CD14-positive monocyte (primary cell): ENCODE measurements around the gene MOK. TPM values are rescaled to one million over a fixed set of nuclear protein-coding genes. Genes with fewer than 3 reads are reported as not detected.

Experiments
- DNase-seq, 3 donors: peaks; one replicate each; pipeline ENCODE4 v3.0.0-alpha.2; 2011 to 2022
- H2AFZ ChIP-seq: 2 replicates; pipeline ENCODE4 v1.6.0; 2012; ENCODE audit warnings: mild to moderate bottlenecking, low read depth, low read length, inconsistent platforms; ENCODE audit not compliant: insufficient read depth, poor library complexity, severe bottlenecking
- H3K27ac ChIP-seq, 2 donors: 1 replicate in 1 of 2; 2 replicates in 1 of 2; pipeline ENCODE4 v1.5.1; 2012 to 2013; ENCODE audit warnings: low read length in 2 of 2, control low read depth in 1 of 2, inconsistent platforms in 1 of 2, low read depth in 1 of 2, mild to moderate bottlenecking in 1 of 2
- H3K27me3 ChIP-seq, 2 donors: one replicate each; pipeline versions ENCODE4 v1.6.0 to v1.6.1; 2011 to 2013; ENCODE audit warnings: low read length in 2 of 2; ENCODE audit not compliant: control insufficient read depth in 2 of 2, insufficient read depth in 2 of 2
- H3K36me3 ChIP-seq, 2 donors: replicated peaks in 1 of 2; 1 replicate in 1 of 2; 2 replicates in 1 of 2; pipeline versions ENCODE4 v1.5.1 to v1.6.1; 2012 to 2013; ENCODE audit warnings: low read length in 2 of 2, control low read depth in 1 of 2, inconsistent platforms in 1 of 2, mild to moderate bottlenecking in 1 of 2; ENCODE audit not compliant: insufficient read depth in 2 of 2, control insufficient read depth in 1 of 2
- H3K4me1 ChIP-seq, 2 donors: 1 replicate in 1 of 2; 2 replicates in 1 of 2; pipeline versions ENCODE4 v1.5.1 to v1.6.1; 2012 to 2013; ENCODE audit warnings: low read length in 2 of 2, control low read depth in 1 of 2, inconsistent platforms in 1 of 2, mild to moderate bottlenecking in 1 of 2, moderate library complexity in 1 of 2; ENCODE audit not compliant: insufficient read depth in 2 of 2, control insufficient read depth in 1 of 2
- H3K4me2 ChIP-seq: replicated peaks from 2 replicates; pipeline ENCODE3; 2012; ENCODE audit warnings: low read length, moderate library complexity, mild to moderate bottlenecking; ENCODE audit not compliant: poor library complexity, severe bottlenecking; ENCODE audit errors: extremely low read depth
- H3K4me3 ChIP-seq, 3 experiments: fragments of 200-600 bp in 1 of 3; sonication (generic) in 1 of 3; replicated peaks in 1 of 3; 1 replicate in 2 of 3; 2 replicates in 1 of 3; pipeline ENCODE4 v1.5.1; 2011 to 2013; ENCODE audit warnings: low read length in 3 of 3, mild to moderate bottlenecking in 3 of 3, control low read depth in 2 of 3, low read depth in 2 of 3, inconsistent platforms in 1 of 3, moderate library complexity in 1 of 3
- H3K79me2 ChIP-seq: 2 replicates; pipeline ENCODE4 v1.6.0; 2012; ENCODE audit warnings: mild to moderate bottlenecking, control low read depth, inconsistent platforms, low read length, moderate library complexity; ENCODE audit not compliant: insufficient read depth
- H3K9ac ChIP-seq: 2 replicates; pipeline ENCODE4 v1.6.0; 2017; ENCODE audit warnings: low read length, mild to moderate bottlenecking; ENCODE audit not compliant: insufficient read depth, poor library complexity, severe bottlenecking
- H3K9me3 ChIP-seq, 2 donors: replicated peaks in 1 of 2; 1 replicate in 1 of 2; 2 replicates in 1 of 2; pipeline versions ENCODE4 v1.5.1 to v1.6.1; 2012 to 2013; ENCODE audit warnings: low read length in 2 of 2, control low read depth in 1 of 2; ENCODE audit not compliant: control insufficient read depth in 1 of 2, insufficient read depth in 1 of 2
- H4K20me1 ChIP-seq: 2 replicates; pipeline ENCODE4 v1.6.0; 2012; ENCODE audit warnings: mild to moderate bottlenecking, low read length, control low read depth, moderate library complexity; ENCODE audit not compliant: insufficient read depth
- H3K27ac Mint-ChIP-seq, 7 donors: one replicate each; pipeline ENCODE4 v1.8.0; 2020; ENCODE audit warnings: mild to moderate bottlenecking in 7 of 7, mixed read lengths in 7 of 7, moderate library complexity in 6 of 7, inconsistent platforms in 2 of 7
- H3K27me3 Mint-ChIP-seq, 3 donors: one replicate each; pipeline ENCODE4 v1.8.0; 2021 to 2022; ENCODE audit warnings: low read depth in 3 of 3, mild to moderate bottlenecking in 3 of 3, mixed read lengths in 3 of 3, moderate library complexity in 3 of 3, inconsistent platforms in 1 of 3
- H3K36me3 Mint-ChIP-seq, 2 donors: one replicate each; pipeline ENCODE4 v1.8.0; 2020; ENCODE audit warnings: mixed read lengths in 2 of 2, inconsistent platforms in 1 of 2, mild to moderate bottlenecking in 1 of 2
- H3K4me1 Mint-ChIP-seq: one replicate; pipeline ENCODE4 v1.8.0; 2020; ENCODE audit warnings: mild to moderate bottlenecking, mixed read lengths
- H3K4me3 Mint-ChIP-seq, 2 donors: one replicate each; pipeline ENCODE4 v1.8.0; 2020; ENCODE audit warnings: mild to moderate bottlenecking in 2 of 2, mixed read lengths in 2 of 2, moderate library complexity in 1 of 2
- H3K9me3 Mint-ChIP-seq, 7 donors: one replicate each; pipeline ENCODE4 v1.8.0; 2020 to 2022; ENCODE audit warnings: mixed read lengths in 7 of 7, mild to moderate bottlenecking in 6 of 7, moderate library complexity in 6 of 7, inconsistent platforms in 2 of 7
- CTCF ChIP-seq: fragments of 200-600 bp; IDR thresholded peaks from one replicate; pipeline ENCODE4 v1.8.0; 2022; ENCODE audit warnings: antibody characterized with exemption, mild to moderate bottlenecking
- WGBS: methylation state at CpG from one replicate; pipeline ENCODE4 v1.1.5; 2013; ENCODE audit warnings: missing lambda C conversion rate; ENCODE audit not compliant: insufficient coverage; 5-methylcytosine and 5-hydroxymethylcytosine counted together
- intact Hi-C, 2 donors: fragments of 100-400 bp; cut with micrococcal nuclease; formaldehyde crosslinking; loops; one replicate each; pipeline versions ENCODE4 v1.15.0 to v1.15.1; 2023
- polyA plus RNA-seq, 3 donors: library from polyadenylated mRNA; depleted of rRNA in 1 of 3; unstranded in 2 of 3; stranded (reverse) in 1 of 3; fragments of 300-500 nt in 2 of 3; fragments of >200 nt in 1 of 3; fragmentation: Illumina TruSeq in 2 of 3; gene quantifications; 1 replicate in 2 of 3; 2 replicates in 1 of 3; pipeline ENCODE4 v1.2.3, GENCODE V29; 2012 to 2021

MOK gene
- polyA plus RNA-seq, 3 donors: 0.67 to 3.4 (median 1.8) TPM

- H4K20me1 ChIP-seq: no peaks in the 10 kb centered on the region
- H3K4me3 Mint-ChIP-seq: no peak overlapping the region
- intact Hi-C loops: no loop called here
Measured at GRCh38 chr14:102342238-102342637, 37.3 kb upstream of the MOK start.

GRCh38 chr14:102341566-102341965, 36.6 kb upstream of the MOK start:
- 96% methylated on average over 6 of the region's 8 CpGs for WGBS
- H3K4me2 ChIP-seq: no peak overlapping the region
- intact Hi-C loops: no loop called here
- Mint-ChIP-seq H3K9me3 (peaks cover 0 to 2% (median 0%) of the 10 kb centered on the region in 7 donors), H3K27ac (peak overlapping the region in 1 of 7 donors; percentile 1), H3K4me3 (no peak overlapping the region), H3K27me3 (no peaks in the 10 kb centered on the region), H3K36me3 (peaks cover 59 to 83% of the 10 kb centered on the region in 2 donors), H3K4me1 (no peaks in the 10 kb centered on the region)
- H3K36me3 ChIP-seq: peaks cover 49 to 83% of the 10 kb centered on the region in 2 donors
- no peak overlapping the region for H3K9ac ChIP-seq
- H2AFZ ChIP-seq: no peak overlapping the region
- no peak for DNase-seq
- H3K79me2 ChIP-seq: no peaks in the 10 kb centered on the region
- no peaks in the 10 kb centered on the region for H3K4me1 ChIP-seq
- no peak overlapping the region for H3K4me3 ChIP-seq
- no peaks in the 10 kb centered on the region for H3K27me3 ChIP-seq
- TF ChIP-seq CTCF: no peak
- H3K9me3 ChIP-seq: no peaks in the 10 kb centered on the region
- H3K27ac ChIP-seq: no peak overlapping the region
- no peaks in the 10 kb centered on the region for H4K20me1 ChIP-seq

More at GRCh38 chr14:102342238-102342637, 37.3 kb upstream of the MOK start:
- Histone ChIP-seq H3K4me2 (no peak overlapping the region), H3K9ac (no peak overlapping the region), H3K36me3 (peaks cover 55 to 83% of the 10 kb centered on the region in 2 donors), H3K27ac (no peak overlapping the region), H2AFZ (no peak overlapping the region), H3K4me3 (no peak overlapping the region), H3K4me1 (no peaks in the 10 kb centered on the region), H3K27me3 (no peaks in the 10 kb centered on the region), H3K79me2 (no peaks in the 10 kb centered on the region), H3K9me3 (no peaks in the 10 kb centered on the region)
- no peak for TF ChIP-seq CTCF
- DNase-seq: no peak
- Mint-ChIP-seq H3K27ac (no peak overlapping the region), H3K27me3 (no peaks in the 10 kb centered on the region), H3K9me3 (peaks cover 0 to 2% (median 0%) of the 10 kb centered on the region in 7 donors), H3K36me3 (peaks cover 62 to 82% of the 10 kb centered on the region in 2 donors), H3K4me1 (no peaks in the 10 kb centered on the region)
- 100% methylated on average over 4 of the region's 5 CpGs for WGBS
